ENCODE results near the gene UBE2Q1. TPM values are rescaled to one million over a fixed set of nuclear protein-coding genes. Genes with fewer than 3 reads are reported as not detected.
A peak's percentile ranks its signal among the peaks of the same experiment; 100 is the strongest.

Gene UBE2Q1
- polyA plus RNA-seq (2012; ENCODE audit: missing spikeins) = 48.5 TPM

GRCh38 chr1:154557939-154558719 is at the start of gene UBE2Q1:
TSS of gene UBE2Q1 (minus strand) at chr1:154558662. CDS start at chr1:154558553, 109 bp downstream.
- TF ChIP-seq POLR2A (IDR thresholded peaks at IDR 0.05; ENCODE audit: low read depth, low read length) (no peak), TAF1 (IDR thresholded peaks at IDR 0.05; ENCODE audit: borderline replicate concordance, low read depth, low read length) (no peak), POLR2AphosphoS5 (IDR thresholded peaks at IDR 0.05; ENCODE audit: low read depth, low read length) (no peak)
- DNase-seq (ENCODE audit: insufficient read length) (no peak), FAIRE-seq (no peak)

- FAIRE-seq = peak; percentile 88
- DNase-seq (ENCODE audit: insufficient read length) = peak; percentile 66
- TF ChIP-seq TAF1 (IDR thresholded peaks at IDR 0.05; ENCODE audit: borderline replicate concordance, low read depth, low read length) = peak; percentile 74; the same call in 1 of the 2 replicates
- TF ChIP-seq POLR2A (IDR thresholded peaks at IDR 0.05; ENCODE audit: low read depth, low read length) = peak; percentile 87; the same call in 1 of the 2 replicates
- TF ChIP-seq POLR2AphosphoS5 (IDR thresholded peaks at IDR 0.05; ENCODE audit: low read depth, low read length) = peak; percentile 84
Observed at GRCh38 chr1:154607609-154608396, 49.3 kb upstream of the UBE2Q1 start, which contains the start of gene ADAR. TSS of gene ADAR (minus strand) at chr1:154608186. CDS start at chr1:154608006, 180 bp downstream.

- DNase-seq (ENCODE audit: insufficient read length) (no peak), FAIRE-seq (no peak)
- no peak for TF ChIP-seq POLR2A (IDR thresholded peaks at IDR 0.05; ENCODE audit: low read depth, low read length)
- no peak for TF ChIP-seq POLR2AphosphoS5 (IDR thresholded peaks at IDR 0.05; ENCODE audit: low read depth, low read length)
- no peak for TF ChIP-seq TAF1 (IDR thresholded peaks at IDR 0.05; ENCODE audit: borderline replicate concordance, low read depth, low read length)
Observed at GRCh38 chr1:154607106-154607608, 48.7 kb upstream of the UBE2Q1 start.

- FAIRE-seq (no peak), DNase-seq (ENCODE audit: insufficient read length) (no peak)
- TF ChIP-seq POLR2AphosphoS5 (IDR thresholded peaks at IDR 0.05; ENCODE audit: low read depth, low read length) (no peak), TAF1 (IDR thresholded peaks at IDR 0.05; ENCODE audit: borderline replicate concordance, low read depth, low read length) (no peak), POLR2A (IDR thresholded peaks at IDR 0.05; ENCODE audit: low read depth, low read length) (no peak; the same call in 1 of the 2 replicates)
Observed at GRCh38 chr1:154605534-154605933, 47.1 kb upstream of the UBE2Q1 start.

- TF ChIP-seq TAF1 (IDR thresholded peaks at IDR 0.05; ENCODE audit: borderline replicate concordance, low read depth, low read length) (no peak), POLR2AphosphoS5 (IDR thresholded peaks at IDR 0.05; ENCODE audit: low read depth, low read length) (peak; percentile 46; the same call in 1 of the 2 replicates)
- FAIRE-seq = no peak
- DNase-seq (ENCODE audit: insufficient read length) = no peak
Observed at GRCh38 chr1:154603317-154603716, 44.9 kb upstream of the UBE2Q1 start.

GRCh38 chr1:154599658-154600057 is 41.2 kb upstream of the UBE2Q1 start:
- FAIRE-seq (no peak), DNase-seq (ENCODE audit: insufficient read length) (no peak)
- TF ChIP-seq POLR2AphosphoS5 (IDR thresholded peaks at IDR 0.05; ENCODE audit: low read depth, low read length) (no peak), TAF1 (IDR thresholded peaks at IDR 0.05; ENCODE audit: borderline replicate concordance, low read depth, low read length) (no peak), POLR2A (IDR thresholded peaks at IDR 0.05; ENCODE audit: low read depth, low read length) (no peak)

GRCh38 chr1:154598871-154599635 is 40.6 kb upstream of the UBE2Q1 start:
- DNase-seq (ENCODE audit: insufficient read length) (no peak), FAIRE-seq (no peak)
- TF ChIP-seq POLR2A (IDR thresholded peaks at IDR 0.05; ENCODE audit: low read depth, low read length) (peak; percentile 12; the same call in 1 of the 2 replicates), TAF1 (IDR thresholded peaks at IDR 0.05; ENCODE audit: borderline replicate concordance, low read depth, low read length) (no peak)

GRCh38 chr1:154595621-154596020 is 37.2 kb upstream of the UBE2Q1 start:
- no peak for DNase-seq (ENCODE audit: insufficient read length)
- FAIRE-seq = no peak
- TF ChIP-seq POLR2A (IDR thresholded peaks at IDR 0.05; ENCODE audit: low read depth, low read length) = no peak
- TF ChIP-seq TAF1 (IDR thresholded peaks at IDR 0.05; ENCODE audit: borderline replicate concordance, low read depth, low read length) = no peak
- TF ChIP-seq POLR2AphosphoS5 (IDR thresholded peaks at IDR 0.05; ENCODE audit: low read depth, low read length) = no peak

- no peak for TF ChIP-seq TAF1 (IDR thresholded peaks at IDR 0.05; ENCODE audit: borderline replicate concordance, low read depth, low read length)
- TF ChIP-seq POLR2A (IDR thresholded peaks at IDR 0.05; ENCODE audit: low read depth, low read length) = 0 out of 2 replicates have a peak, but pooled peaks have one; percentile 26
- TF ChIP-seq POLR2AphosphoS5 (IDR thresholded peaks at IDR 0.05; ENCODE audit: low read depth, low read length) = no peak
- DNase-seq (ENCODE audit: insufficient read length) (no peak), FAIRE-seq (no peak)
Observed at GRCh38 chr1:154594811-154595210, 36.3 kb upstream of the UBE2Q1 start.

- no peak for FAIRE-seq
Observed at GRCh38 chr1:154593390-154593789, 34.9 kb upstream of the UBE2Q1 start.

More at GRCh38 chr1:154593390-154593789, 34.9 kb upstream of the UBE2Q1 start:
- no peak for TF ChIP-seq POLR2AphosphoS5 (IDR thresholded peaks at IDR 0.05; ENCODE audit: low read depth, low read length)
- TF ChIP-seq TAF1 (IDR thresholded peaks at IDR 0.05; ENCODE audit: borderline replicate concordance, low read depth, low read length) = no peak
- TF ChIP-seq POLR2A (IDR thresholded peaks at IDR 0.05; ENCODE audit: low read depth, low read length) = no peak
- no peak for DNase-seq (ENCODE audit: insufficient read length)

Measured in GM12892 (cell line).